Raji (cell line): ENCODE measurements around the gene CFAP52.

Experiments
- POLR2A ChIP-seq: IDR thresholded peaks from 2 replicates; pipeline ENCODE4 v1.6.1; 2011; ENCODE audit warnings: low read depth, low read length, control low read depth; ENCODE audit not compliant: insufficient read depth

Gene CFAP52

GRCh38 chr17:9576521-9577372 lies at the start of gene CFAP52:
Gene CFAP52, plus strand, starts transcription at chr17:9576642. Its CDS starts 54 bp downstream, at chr17:9576696.
- no peak for TF ChIP-seq POLR2A

GRCh38 chr17:9527788-9528187 lies 48.7 kb upstream of the CFAP52 start:
- no peak for TF ChIP-seq POLR2A

- TF ChIP-seq POLR2A: no peak
Observed at GRCh38 chr17:9529033-9529700, 47.3 kb upstream of the CFAP52 start.

GRCh38 chr17:9531034-9531433 lies 45.4 kb upstream of the CFAP52 start:
- no peak for TF ChIP-seq POLR2A

GRCh38 chr17:9532715-9533114 lies 43.7 kb upstream of the CFAP52 start:
- TF ChIP-seq POLR2A: no peak

GRCh38 chr17:9533441-9533840 lies 43.0 kb upstream of the CFAP52 start:
- no peak for TF ChIP-seq POLR2A

GRCh38 chr17:9536061-9536460 lies 40.4 kb upstream of the CFAP52 start:
- TF ChIP-seq POLR2A: no peak

GRCh38 chr17:9537177-9537776 lies 39.2 kb upstream of the CFAP52 start:
- no peak for TF ChIP-seq POLR2A

GRCh38 chr17:9538626-9539025 lies 37.8 kb upstream of the CFAP52 start:
- TF ChIP-seq POLR2A: no peak

- no peak for TF ChIP-seq POLR2A
Observed at GRCh38 chr17:9541718-9542117, 34.7 kb upstream of the CFAP52 start.

GRCh38 chr17:9544221-9544620 lies 32.2 kb upstream of the CFAP52 start:
- TF ChIP-seq POLR2A: no peak

- no peak for TF ChIP-seq POLR2A
Observed at GRCh38 chr17:9549215-9549614, 27.2 kb upstream of the CFAP52 start.

- no peak for TF ChIP-seq POLR2A
Observed at GRCh38 chr17:9553181-9553580, 23.3 kb upstream of the CFAP52 start.

- no peak for TF ChIP-seq POLR2A
Observed at GRCh38 chr17:9553596-9553995, 22.8 kb upstream of the CFAP52 start.

- no peak for TF ChIP-seq POLR2A
Observed at GRCh38 chr17:9557161-9557755, 19.2 kb upstream of the CFAP52 start.
